HepG2 (cell line): Measurements from ENCODE around the gene JMJD6. TPM values are rescaled to one million over a fixed set of nuclear protein-coding genes. Genes with fewer than 3 reads are reported as not detected.

Experiments used
- MEF2D ChIP-seq: sonication (generic); formaldehyde crosslinking; IDR thresholded peaks from 2 replicates; pipeline ENCODE4 v1.5.1; 2020; ENCODE audit warnings: mild to moderate bottlenecking, missing genetic modification reagents
- MYC ChIP-seq: sonication (generic); formaldehyde crosslinking; IDR thresholded peaks from 2 replicates; pipeline ENCODE4 v1.9.0; 2021; ENCODE audit warnings: missing genetic modification reagents, borderline replicate concordance
- NFKB2 ChIP-seq: sonication (generic); formaldehyde crosslinking; IDR thresholded peaks from 2 replicates; pipeline ENCODE4 v1.4.0; 2020; ENCODE audit warnings: missing genetic modification reagents, borderline replicate concordance
- PHF8 ChIP-seq: sonication (generic); formaldehyde crosslinking; IDR thresholded peaks from 2 replicates; pipeline ENCODE4 v1.5.0; 2020; ENCODE audit warnings: missing genetic modification reagents
- RBM39 ChIP-seq: fragments of 200-400 bp; formaldehyde crosslinking; IDR thresholded peaks from one replicate; pipeline ENCODE4 v1.6.1; 2018; ENCODE audit warnings: antibody characterized with exemption, mild to moderate bottlenecking, low read depth, low read length; ENCODE audit not compliant: poor library complexity, severe bottlenecking
- SP140L ChIP-seq: sonication (generic); formaldehyde crosslinking; IDR thresholded peaks from 2 replicates; pipeline ENCODE4 v1.4.0; 2020; ENCODE audit warnings: missing genetic modification reagents, borderline replicate concordance
- SP5 ChIP-seq: IDR thresholded peaks from 2 replicates; pipeline ENCODE4 v1.6.1; 2016; ENCODE audit warnings: low read depth, borderline replicate concordance
- ZFY ChIP-seq: sonication (generic); formaldehyde crosslinking; IDR thresholded peaks from 2 replicates; pipeline ENCODE4 v1.4.0; 2020; ENCODE audit warnings: missing genetic modification reagents
- ZMYM4 ChIP-seq: sonication (generic); formaldehyde crosslinking; IDR thresholded peaks from 2 replicates; pipeline ENCODE4 v1.8.1; 2023; ENCODE audit warnings: mild to moderate bottlenecking, missing genetic modification reagents
- ZNF407 ChIP-seq: sonication (generic); formaldehyde crosslinking; IDR thresholded peaks from one replicate; pipeline ENCODE4 v1.5.1; 2020; ENCODE audit warnings: mild to moderate bottlenecking, missing genetic modification reagents; ENCODE audit errors: not compliant biosample characterization
- ZNF574 ChIP-seq: sonication (generic); formaldehyde crosslinking; IDR thresholded peaks from 2 replicates; pipeline ENCODE4 v1.4.0; 2020; ENCODE audit warnings: missing genetic modification reagents
- ZNF777 ChIP-seq: sonication (generic); formaldehyde crosslinking; IDR thresholded peaks from 2 replicates; pipeline ENCODE4 v1.4.0; 2020; ENCODE audit warnings: missing genetic modification reagents
- ZSCAN30 ChIP-seq: sonication (generic); formaldehyde crosslinking; IDR thresholded peaks from 2 replicates; pipeline ENCODE4 v1.5.0; 2020; ENCODE audit warnings: mild to moderate bottlenecking, missing genetic modification reagents
- polyA plus RNA-seq, 8 experiments: library from polyadenylated mRNA; depleted of rRNA in 3 of 8; stranded (reverse) in 7 of 8; unstranded in 1 of 8; fragments of >200 nt; fragmentation: Illumina TruSeq in 4 of 8; extraction: Trizol in 4 of 8; gene quantifications; 2 replicates each; pipeline versions ENCODE4 v1.2.1 to v1.2.3, GENCODE V29; 2011 to 2016; ENCODE audit warnings: low read depth in 4 of 8, missing spikeins in 1 of 8, mixed read lengths in 1 of 8; ENCODE audit not compliant: insufficient read depth in 1 of 8
- total RNA-seq, 5 experiments: library from RNA; depleted of rRNA; stranded (reverse); fragments of >200 nt; fragmentation: Illumina TruSeq; extraction: Trizol; gene quantifications; 2 replicates each; pipeline ENCODE4 v1.2.3, GENCODE V29; 2016; ENCODE audit warnings: low read depth in 1 of 5
- TF ChIP-seq, protein P1 (sequence below), 2 experiments: sonication (generic) in 1 of 2; formaldehyde crosslinking in 1 of 2; IDR thresholded peaks; 2 replicates each; pipeline versions ENCODE4 v1.4.0 to v1.6.1; 2018 to 2020; ENCODE audit warnings: missing genetic modification reagents in 2 of 2, borderline replicate concordance in 1 of 2, low read depth in 1 of 2, mild to moderate bottlenecking in 1 of 2, missing biosample characterization in 1 of 2

The JMJD6 gene
- total and polyA plus RNA-seq, 2 of the 13 experiments (the other 11 are each of a cell fraction or from before 2014, with no cell fraction given) = 33.6 to 41.0 TPM

GRCh38 chr17:76709951-76710862, 16.2 kb downstream of the JMJD6 start (continued):
- 0 out of 2 replicates have a peak, but pooled peaks have one; percentile 23 for TF ChIP-seq ZNF574 (CRISPR knock-in tag)
- TF ChIP-seq RBM39 = peak; percentile 1
- TF ChIP-seq ZSCAN30 (CRISPR knock-in tag) = 0 out of 2 replicates have a peak, but pooled peaks have one; percentile 43
- 0 out of 2 replicates have a peak, but pooled peaks have one; percentile 31 for TF ChIP-seq SP140L (CRISPR knock-in tag)
- TF ChIP-seq MEF2D (CRISPR knock-in tag) = 0 out of 2 replicates have a peak, but pooled peaks have one; percentile 18
- TF ChIP-seq ZMYM4 (CRISPR knock-in tag) = 0 out of 2 replicates have a peak, but pooled peaks have one; percentile 24
- 0 out of 2 replicates have a peak, but pooled peaks have one; percentile 35 for TF ChIP-seq ZNF777 (CRISPR knock-in tag)
- TF ChIP-seq NFKB2 = 0 out of 2 replicates have a peak, but pooled peaks have one; percentile 53
- TF ChIP-seq, protein P1, sequence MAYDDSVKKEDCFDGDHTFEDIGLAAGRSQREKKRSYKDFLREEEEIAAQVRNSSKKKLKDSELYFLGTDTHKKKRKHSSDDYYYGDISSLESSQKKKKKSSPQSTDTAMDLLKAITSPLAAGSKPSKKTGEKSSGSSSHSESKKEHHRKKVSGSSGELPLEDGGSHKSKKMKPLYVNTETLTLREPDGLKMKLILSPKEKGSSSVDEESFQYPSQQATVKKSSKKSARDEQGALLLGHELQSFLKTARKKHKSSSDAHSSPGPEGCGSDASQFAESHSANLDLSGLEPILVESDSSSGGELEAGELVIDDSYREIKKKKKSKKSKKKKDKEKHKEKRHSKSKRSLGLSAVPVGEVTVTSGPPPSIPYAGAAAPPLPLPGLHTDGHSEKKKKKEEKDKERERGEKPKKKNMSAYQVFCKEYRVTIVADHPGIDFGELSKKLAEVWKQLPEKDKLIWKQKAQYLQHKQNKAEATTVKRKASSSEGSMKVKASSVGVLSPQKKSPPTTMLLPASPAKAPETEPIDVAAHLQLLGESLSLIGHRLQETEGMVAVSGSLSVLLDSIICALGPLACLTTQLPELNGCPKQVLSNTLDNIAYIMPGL (CRISPR knock-in tag; IDR thresholded peaks at IDR 0.05; ENCODE audit: borderline replicate concordance in 1 of 2, low read depth in 1 of 2) = peak in 1 of 2 experiments; percentile 2; a peak in 1 of 4 replicates
- TF ChIP-seq ZFY (CRISPR knock-in tag) = peak; percentile 69
- 0 out of 2 replicates have a peak, but pooled peaks have one; percentile 26 for TF ChIP-seq MYC (CRISPR knock-in tag)
- peak; percentile 71 for TF ChIP-seq ZNF407 (CRISPR knock-in tag)
- TF ChIP-seq SP5 (CRISPR knock-in tag) = 0 out of 2 replicates have a peak, but pooled peaks have one; percentile 7
- peak; percentile 59; the same call in 1 of the 2 replicates for TF ChIP-seq PHF8
